HG02852 (cell line): ENCODE data around the gene PACS2.

Source experiments
- ATAC-seq: cut with Tn5 transposase; IDR thresholded peaks from one replicate; pipeline ENCODE4 v1.9.1; 2021; ENCODE audit warnings: mild to moderate bottlenecking, moderate library complexity; ENCODE audit not compliant: unreplicated experiment

The PACS2 gene

DNA sequence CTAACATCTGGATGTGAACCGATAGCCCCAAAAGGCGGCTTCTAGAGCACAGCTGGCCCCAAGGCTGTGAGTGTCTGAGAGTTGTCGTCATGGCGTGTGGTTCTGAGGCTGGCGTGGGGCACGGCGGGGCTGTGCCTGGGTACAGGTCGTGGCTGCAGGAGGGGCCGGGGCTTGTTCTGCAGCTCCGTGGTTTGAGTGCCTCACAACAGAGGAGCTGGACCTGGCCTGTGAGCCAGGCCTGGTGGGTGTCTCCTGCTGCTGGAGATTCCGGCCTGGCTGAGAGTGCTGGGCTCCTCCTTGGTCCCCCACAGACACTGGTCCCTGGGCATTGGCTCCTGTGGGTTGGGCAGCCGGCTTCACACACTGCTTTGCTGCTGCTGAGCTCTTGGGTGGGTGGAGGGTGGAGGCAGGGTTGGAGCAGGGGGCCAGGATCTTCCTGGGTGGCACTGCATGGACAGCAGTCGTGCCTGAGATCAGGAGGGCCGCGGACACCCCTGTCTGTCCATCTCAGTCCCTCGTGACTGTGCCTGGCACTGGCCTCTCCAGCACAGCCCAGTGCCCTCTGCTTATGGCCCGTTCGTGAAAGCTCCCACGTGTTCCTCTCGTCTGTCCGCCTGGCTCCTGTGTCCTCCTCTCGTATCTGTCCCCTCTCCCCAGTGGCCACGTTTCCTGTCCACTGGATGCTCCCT is 52.0 kb downstream of the PACS2 start:
- ATAC-seq, result no peak

DNA sequence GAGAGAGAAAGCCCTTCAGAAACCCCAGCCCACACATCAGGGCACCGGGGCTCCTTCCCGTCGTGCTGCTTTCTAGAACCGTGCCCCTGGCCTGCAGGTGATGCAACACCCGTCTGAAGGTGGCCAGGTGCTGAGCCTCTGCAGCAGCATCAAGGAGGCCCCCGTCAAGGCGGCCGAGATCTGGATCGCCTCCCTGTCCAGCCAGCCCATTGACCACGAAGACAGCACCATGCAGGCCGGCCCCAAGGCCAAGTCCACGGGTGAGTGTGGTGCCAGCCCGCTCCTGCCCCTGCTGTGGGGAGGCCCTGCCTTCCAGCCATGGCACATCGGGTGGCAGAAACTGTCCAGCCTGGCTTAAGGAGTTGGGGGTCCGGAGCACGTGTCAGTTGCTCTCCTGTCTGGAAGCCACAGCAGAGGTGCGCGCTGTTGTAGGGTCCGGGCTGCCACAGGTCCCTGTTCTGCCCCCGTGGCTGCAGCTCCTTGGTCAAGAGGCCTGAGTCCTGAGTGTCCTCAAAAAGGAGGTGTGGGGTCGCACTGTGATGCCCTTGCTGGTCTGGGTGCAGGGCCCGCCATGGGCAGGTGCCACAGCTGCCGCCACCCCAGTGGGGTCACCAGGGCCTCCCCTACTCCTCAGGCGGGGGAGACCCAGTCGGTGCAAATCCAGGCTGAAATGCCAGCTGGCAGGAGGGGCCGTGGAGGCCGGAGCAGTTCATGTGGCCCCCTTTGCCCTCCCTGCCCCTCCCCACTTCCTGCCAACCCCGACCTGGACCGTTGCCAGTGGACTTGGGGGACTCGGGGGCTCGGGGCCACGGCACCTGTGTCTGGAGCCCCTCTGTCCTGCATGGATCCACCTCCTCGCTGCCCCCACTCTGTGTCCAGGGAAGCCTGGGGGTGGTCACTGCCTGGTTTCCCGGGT is 52.8 kb downstream of the PACS2 start:
- ATAC-seq, result no peak

DNA sequence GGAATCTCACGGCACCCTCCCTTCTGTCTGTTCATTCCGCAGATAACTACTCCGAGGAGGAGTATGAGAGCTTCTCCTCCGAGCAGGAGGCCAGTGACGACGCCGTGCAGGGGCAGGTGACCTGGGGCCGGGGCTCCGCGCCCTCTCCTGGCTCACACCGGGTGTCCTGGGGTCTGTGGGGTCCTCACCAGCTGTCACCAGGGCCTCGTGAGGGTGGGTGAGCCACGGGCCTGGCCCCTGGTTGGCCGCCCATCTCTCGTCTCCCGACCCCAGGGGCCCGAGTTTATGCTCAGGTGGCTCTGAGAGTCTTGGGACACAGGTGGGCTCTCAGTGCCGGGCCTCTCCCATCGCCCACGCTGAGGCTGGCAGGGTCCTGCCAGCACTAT is 53.5 kb downstream of the PACS2 start:
- no peak for ATAC-seq

DNA sequence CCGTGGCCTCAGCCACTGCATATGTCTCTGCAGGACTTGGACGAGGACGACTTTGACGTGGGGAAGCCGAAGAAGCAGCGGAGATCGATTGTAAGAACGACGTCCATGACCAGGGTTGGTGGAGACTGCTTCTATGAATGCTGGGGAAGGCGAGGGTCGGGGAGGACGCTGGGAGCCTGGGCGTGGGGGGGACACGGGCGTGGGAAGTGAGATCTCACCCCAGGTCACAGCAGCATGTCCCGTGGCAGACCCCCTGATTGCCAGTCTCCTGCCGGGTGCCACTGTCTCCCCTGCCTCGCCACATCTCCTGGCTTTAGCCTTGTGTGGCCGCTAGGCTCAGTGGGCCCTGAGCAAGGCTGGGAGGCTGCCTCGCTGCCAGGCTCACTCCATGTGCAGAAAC is 53.9 kb downstream of the PACS2 start:
- ATAC-seq, result no peak

- ATAC-seq, result no peak
These were observed 54.5 kb downstream of the PACS2 start for GRCh38 chr14:105368910-105369652.

DNA sequence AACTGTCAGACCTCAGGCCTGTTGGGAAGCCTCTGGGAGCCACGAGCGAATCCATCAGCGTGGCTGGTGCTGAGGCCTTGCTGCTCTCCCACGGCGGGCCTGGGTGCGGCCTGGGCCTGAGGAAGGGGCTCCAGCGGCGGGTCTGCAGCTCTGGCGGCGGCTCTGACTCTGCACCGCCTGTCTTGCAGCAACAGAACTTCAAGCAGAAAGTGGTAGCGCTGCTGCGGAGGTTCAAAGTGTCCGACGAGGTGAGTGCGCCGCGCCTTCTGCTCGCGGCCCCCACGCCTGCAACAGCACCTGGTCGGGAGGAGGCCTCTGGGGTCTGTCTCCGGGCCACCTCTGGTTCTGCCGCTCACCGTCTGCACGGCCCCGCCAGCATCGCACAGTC is 55.1 kb downstream of the PACS2 start:
- no peak for ATAC-seq

GRCh38 chr14:105374389-105374788 is 59.8 kb downstream of the PACS2 start:
- no peak for ATAC-seq

DNA sequence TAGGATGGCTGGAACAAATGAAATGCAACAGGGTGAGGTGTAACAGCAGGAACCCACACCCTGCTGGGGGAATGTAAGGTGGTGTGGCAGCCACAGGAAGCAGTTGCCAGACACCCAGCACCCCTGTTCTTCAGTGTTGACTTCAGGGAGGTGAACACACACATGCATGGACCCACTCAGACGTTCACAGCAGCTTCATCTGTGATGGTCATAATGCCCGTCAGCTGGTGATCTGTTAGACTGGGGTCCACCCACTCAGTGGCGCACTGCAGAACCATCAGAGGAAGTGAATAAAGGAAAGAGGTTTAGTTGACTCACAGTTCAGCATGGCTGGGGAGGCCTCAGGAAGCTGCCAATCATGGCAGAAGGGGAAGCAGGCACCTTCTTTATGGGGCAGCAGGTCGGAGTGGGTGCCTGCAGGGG is 61.1 kb downstream of the PACS2 start:
- ATAC-seq, result no peak

- no peak for ATAC-seq
These were observed 62.2 kb downstream of the PACS2 start for GRCh38 chr14:105376521-105377440.

DNA sequence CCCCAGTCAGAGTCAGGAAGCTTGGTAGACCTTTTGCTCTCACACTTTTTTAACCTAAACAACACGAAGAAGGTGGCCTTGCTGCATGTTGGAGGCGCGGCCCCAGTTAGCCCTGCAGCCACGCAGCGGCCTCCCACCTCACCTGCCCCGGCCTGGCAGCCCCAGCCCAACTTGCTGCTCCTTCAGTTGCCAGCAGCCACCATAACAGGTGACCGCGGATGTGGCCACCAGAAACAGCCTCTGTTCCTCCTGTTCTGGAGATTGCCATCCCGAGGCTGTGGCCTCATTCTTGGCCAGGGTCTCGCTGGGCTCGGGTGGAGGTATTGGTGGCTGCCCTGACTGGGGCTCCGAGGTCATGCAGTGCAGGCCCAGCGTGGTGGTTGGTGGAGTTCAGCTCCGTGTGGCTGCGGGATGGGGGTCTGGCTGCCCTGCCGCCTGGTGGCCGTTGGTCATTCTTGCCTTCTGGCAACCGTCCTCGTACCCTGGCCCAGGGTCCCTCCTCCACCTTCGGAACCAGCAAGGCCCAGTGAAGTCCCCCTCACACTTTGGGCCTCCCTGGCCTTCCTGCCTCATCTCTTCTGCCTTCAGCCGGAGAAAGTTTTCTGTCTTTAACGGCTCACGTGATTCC is 63.1 kb downstream of the PACS2 start:
- ATAC-seq, result no peak

DNA sequence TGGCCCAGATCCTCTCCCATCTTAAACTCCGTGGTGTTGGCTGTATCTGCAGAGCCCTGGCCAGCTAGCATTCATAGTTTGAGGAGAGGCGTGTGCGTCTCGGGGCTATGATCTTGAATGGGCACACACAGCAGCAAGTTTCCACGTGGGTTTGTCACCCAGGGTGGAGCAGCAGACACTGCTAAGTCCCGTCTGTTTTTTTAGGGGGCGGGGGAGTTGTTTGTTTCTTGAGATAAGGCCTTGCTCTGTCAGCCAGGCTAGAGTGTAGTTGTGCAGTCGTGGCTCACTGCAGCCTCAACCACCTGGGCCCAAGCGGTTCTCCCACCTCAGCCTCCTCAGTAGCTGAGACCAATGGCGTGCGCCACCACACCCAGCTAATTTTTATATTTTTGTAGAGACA is 63.7 kb downstream of the PACS2 start:
- ATAC-seq, result no peak

- no peak for ATAC-seq
These were observed 64.5 kb downstream of the PACS2 start for GRCh38 chr14:105378873-105379685.

- no peak for ATAC-seq
These were observed 65.4 kb downstream of the PACS2 start for GRCh38 chr14:105379946-105380345.

DNA sequence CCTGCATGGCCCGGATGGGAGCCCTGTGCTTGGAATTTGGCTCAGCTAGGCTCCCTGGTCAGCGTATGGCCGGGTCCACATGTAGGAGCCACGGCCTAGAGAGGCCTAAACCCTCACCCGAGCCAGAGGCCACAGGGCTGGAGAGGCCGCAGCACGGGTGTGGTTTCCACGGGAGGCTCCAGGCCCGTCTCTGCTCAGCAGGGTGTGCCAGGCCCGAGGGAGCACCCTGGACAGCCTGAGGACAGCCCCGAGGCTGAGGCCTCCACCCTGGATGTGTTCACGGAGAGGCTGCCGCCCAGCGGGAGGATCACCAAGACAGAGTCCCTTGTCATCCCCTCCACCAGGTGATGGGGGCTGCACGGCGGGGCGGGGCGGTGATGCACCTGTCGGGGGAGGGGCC is 66.2 kb downstream of the PACS2 start:
- no peak for ATAC-seq

DNA sequence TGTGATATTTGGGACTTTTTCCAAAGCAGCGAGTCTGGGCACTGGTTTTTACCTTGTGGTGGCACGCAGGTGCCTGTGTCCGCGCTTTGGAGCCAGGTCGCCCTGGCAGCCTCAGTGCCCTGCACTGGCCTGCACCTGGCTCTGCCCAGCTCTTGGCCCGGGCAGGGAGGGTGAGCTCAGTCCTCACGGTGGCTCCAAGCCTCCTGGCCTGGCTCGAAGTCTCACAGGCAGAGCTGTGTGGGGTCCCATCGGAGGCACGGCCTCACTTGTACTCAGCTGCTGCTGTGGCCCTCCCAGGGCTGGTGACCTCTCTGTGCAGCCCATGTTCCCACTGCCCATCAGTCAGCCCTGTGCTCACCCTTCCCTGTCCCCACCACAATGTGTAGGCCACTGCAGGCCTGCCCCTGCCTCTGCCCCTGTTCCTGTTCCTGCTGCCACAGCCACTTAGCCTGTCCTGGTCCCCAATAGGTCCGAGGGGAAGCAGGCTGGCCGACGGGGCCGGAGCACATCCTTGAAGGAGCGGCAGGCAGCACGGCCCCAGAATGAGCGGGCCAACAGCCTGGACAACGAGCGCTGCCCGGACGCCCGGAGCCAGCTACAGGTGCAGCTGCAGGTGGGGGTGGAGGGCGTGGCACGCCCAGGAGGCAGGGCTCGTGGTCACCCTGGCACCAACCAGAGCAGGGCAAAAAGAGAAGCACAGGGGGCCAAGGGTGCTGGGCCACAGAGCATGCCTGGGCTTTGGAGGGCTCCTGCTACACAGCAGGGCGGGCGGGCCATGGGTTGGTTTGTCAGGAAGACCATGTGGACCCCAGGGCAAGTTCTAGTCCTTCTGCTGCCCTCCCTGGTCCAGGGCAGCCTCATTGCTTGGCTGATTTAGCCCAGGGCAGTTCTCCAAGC is 67.1 kb downstream of the PACS2 start:
- no peak for ATAC-seq

DNA sequence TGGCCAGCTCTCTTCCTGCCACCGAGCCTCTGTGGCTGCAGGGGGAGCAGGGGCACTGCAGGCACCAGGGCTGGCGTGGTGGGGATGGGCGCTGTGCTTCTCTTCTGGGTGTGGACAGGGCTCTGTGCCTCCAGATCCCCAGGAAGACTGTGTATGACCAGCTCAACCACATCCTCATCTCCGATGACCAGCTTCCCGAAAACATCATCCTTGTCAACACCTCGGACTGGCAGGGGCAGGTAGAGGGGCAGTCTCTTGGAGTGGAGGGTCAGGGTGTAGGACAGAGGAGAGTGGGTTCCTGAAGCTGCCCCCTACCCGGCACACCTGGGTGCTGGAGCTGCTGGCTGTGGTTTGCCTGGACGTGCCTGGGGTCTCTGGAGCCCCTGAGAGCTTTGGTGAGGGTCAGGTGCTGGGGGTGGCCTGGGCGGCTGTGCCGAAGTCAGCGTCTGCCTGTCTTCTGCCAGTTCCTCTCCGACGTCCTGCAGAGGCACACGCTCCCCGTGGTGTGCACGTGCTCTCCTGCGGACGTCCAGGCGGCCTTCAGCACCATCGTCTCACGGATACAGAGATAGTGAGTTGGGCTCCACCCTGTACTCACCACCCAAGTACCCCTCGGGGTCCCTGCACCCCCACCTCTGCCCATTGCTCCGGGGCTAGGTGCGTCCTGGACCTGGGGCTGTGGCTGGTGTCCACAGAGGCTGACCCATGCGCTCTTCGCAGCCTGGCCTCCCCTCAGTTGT is 68.0 kb downstream of the PACS2 start:
- ATAC-seq, result no peak

DNA sequence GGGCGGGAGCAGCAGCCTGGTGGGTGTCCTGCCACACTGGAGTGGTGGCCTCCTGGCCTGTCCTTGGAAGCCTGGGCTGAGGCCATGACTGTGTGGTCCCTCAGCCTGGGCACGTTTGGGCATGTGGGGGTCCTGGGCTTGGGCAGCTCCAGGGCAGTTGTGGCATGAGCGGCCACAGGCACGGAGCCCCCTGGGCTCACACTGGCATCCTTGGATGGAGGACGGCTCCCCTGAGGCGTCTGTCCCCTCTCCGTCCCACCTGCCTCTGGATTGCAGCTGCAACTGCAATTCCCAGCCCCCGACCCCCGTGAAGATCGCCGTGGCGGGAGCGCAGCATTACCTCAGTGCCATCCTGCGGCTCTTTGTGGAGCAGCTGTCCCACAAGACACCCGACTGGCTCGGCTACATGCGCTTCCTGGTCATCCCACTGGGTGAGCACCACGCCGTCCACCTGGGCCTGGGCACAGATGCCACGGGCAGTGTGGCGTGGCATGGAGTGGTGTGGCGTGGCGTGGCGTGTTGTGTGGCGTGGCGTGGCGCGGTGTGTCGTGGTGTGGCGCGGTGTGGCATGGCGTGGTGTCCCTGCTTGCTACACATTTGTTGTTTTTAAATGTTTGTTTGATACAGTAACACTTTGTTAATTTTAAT is 68.7 kb downstream of the PACS2 start:
- no peak for ATAC-seq
